Neutrophil (primary cell): Measurements from ENCODE around the gene TAC1.

Experiments used
- H3K27ac ChIP-seq: fragments of 200-600 bp; sonication (generic); 2 replicates; pipeline ENCODE4 v1.5.1; 2016; ENCODE audit warnings: mild to moderate bottlenecking, moderate library complexity
- H3K27me3 ChIP-seq: fragments of 200-600 bp; sonication (generic); 2 replicates; pipeline ENCODE4 v1.6.0; 2016; ENCODE audit warnings: mild to moderate bottlenecking
- H3K36me3 ChIP-seq: fragments of 200-600 bp; sonication (generic); 2 replicates; pipeline ENCODE4 v1.5.1; 2017
- H3K4me1 ChIP-seq, 2 experiments: fragments of 200-600 bp in 1 of 2; sonication (generic) in 1 of 2; 1 replicate in 1 of 2; 2 replicates in 1 of 2; pipeline versions ENCODE4 v1.5.1 to v1.6.1; 2013 to 2016; ENCODE audit warnings: low read depth in 1 of 2, low read length in 1 of 2, mild to moderate bottlenecking in 1 of 2, moderate library complexity in 1 of 2; ENCODE audit not compliant: control insufficient read depth in 1 of 2, insufficient read depth in 1 of 2
- H3K4me3 ChIP-seq, 2 experiments: fragments of 200-600 bp in 1 of 2; sonication (generic) in 1 of 2; 1 replicate in 1 of 2; 2 replicates in 1 of 2; pipeline ENCODE4 v1.5.1; 2013 to 2016; ENCODE audit warnings: low read depth in 1 of 2, low read length in 1 of 2, mild to moderate bottlenecking in 1 of 2, moderate library complexity in 1 of 2
- H3K9me3 ChIP-seq: fragments of 200-600 bp; sonication (generic); 2 replicates; pipeline ENCODE4 v1.5.1; 2016
- CTCF ChIP-seq: fragments of 200-600 bp; sonication (generic); IDR thresholded peaks from 2 replicates; pipeline ENCODE4 v1.5.1; 2016; ENCODE audit warnings: antibody characterized with exemption

Gene TAC1

GRCh38 chr7:97748482-97748881, 16.6 kb downstream of the TAC1 start:
- no peaks in the 10 kb centered on the region for H3K4me1 ChIP-seq
- H3K9me3 ChIP-seq: no peaks in the 10 kb centered on the region
- no peaks in the 10 kb centered on the region for H3K36me3 ChIP-seq
- TF ChIP-seq CTCF: no peak
- H3K27me3 ChIP-seq: no peaks in the 10 kb centered on the region
- H3K4me3 ChIP-seq: no peak overlapping the region
- no peak overlapping the region for H3K27ac ChIP-seq

GRCh38 chr7:97751566-97751965, 19.7 kb downstream of the TAC1 start:
- Histone ChIP-seq H3K4me1 (no peaks in the 10 kb centered on the region), H3K4me3 (no peak overlapping the region), H3K27me3 (no peaks in the 10 kb centered on the region), H3K9me3 (no peaks in the 10 kb centered on the region), H3K27ac (no peak overlapping the region), H3K36me3 (no peaks in the 10 kb centered on the region)
- no peak for TF ChIP-seq CTCF

GRCh38 chr7:97752215-97752614, 20.3 kb downstream of the TAC1 start:
- no peaks in the 10 kb centered on the region for H3K4me1 ChIP-seq

GRCh38 chr7:97757824-97758223, 25.9 kb downstream of the TAC1 start:
- no peaks in the 10 kb centered on the region for H3K36me3 ChIP-seq
- H3K27me3 ChIP-seq: no peaks in the 10 kb centered on the region
- H3K4me1 ChIP-seq: no peaks in the 10 kb centered on the region
- H3K9me3 ChIP-seq: no peaks in the 10 kb centered on the region
- no peak overlapping the region for H3K27ac ChIP-seq
- no peak for TF ChIP-seq CTCF
- H3K4me3 ChIP-seq: no peak overlapping the region

More at GRCh38 chr7:97752215-97752614, 20.3 kb downstream of the TAC1 start:
- no peak for TF ChIP-seq CTCF
- Histone ChIP-seq H3K27me3 (no peaks in the 10 kb centered on the region), H3K4me3 (no peak overlapping the region), H3K27ac (no peak overlapping the region), H3K9me3 (no peaks in the 10 kb centered on the region), H3K36me3 (no peaks in the 10 kb centered on the region)

GRCh38 chr7:97770850-97771249, 39.0 kb downstream of the TAC1 start:
- H3K27ac ChIP-seq: no peak overlapping the region
- no peaks in the 10 kb centered on the region for H3K9me3 ChIP-seq
- H3K27me3 ChIP-seq: no peaks in the 10 kb centered on the region
- H3K36me3 ChIP-seq: no peaks in the 10 kb centered on the region
- no peak for TF ChIP-seq CTCF
- no peaks in the 10 kb centered on the region for H3K4me1 ChIP-seq
- H3K4me3 ChIP-seq: no peak overlapping the region

- Histone ChIP-seq H3K27ac (no peak overlapping the region), H3K36me3 (no peaks in the 10 kb centered on the region), H3K9me3 (no peaks in the 10 kb centered on the region), H3K4me1 (no peaks in the 10 kb centered on the region), H3K27me3 (no peaks in the 10 kb centered on the region), H3K4me3 (no peak overlapping the region)
- no peak for TF ChIP-seq CTCF
Observed at GRCh38 chr7:97771576-97771975, 39.7 kb downstream of the TAC1 start.
